Mesenchymal stem cell (in vitro differentiated cells and primary cell): ENCODE data around the gene SLC34A2.

Experiments
- DNase-seq: peaks from one replicate; pipeline ENCODE4 v3.0.0-alpha.2; 2013
- H2AFZ ChIP-seq: one replicate; pipeline ENCODE4 v1.6.1; 2013; ENCODE audit warnings: low read depth, mild to moderate bottlenecking, control low read depth, inconsistent platforms, low read length, moderate library complexity
- H2AK5ac ChIP-seq: 2 replicates; pipeline ENCODE4 v1.6.1; 2013; ENCODE audit warnings: low read length, moderate library complexity, mild to moderate bottlenecking, inconsistent platforms; ENCODE audit not compliant: severe bottlenecking
- H2BK120ac ChIP-seq: one replicate; pipeline ENCODE4 v1.6.1; 2013; ENCODE audit warnings: low read depth, mild to moderate bottlenecking, inconsistent platforms, low read length, moderate library complexity
- H2BK12ac ChIP-seq, 2 experiments: one replicate each; pipeline ENCODE4 v1.6.1; 2013; ENCODE audit warnings: inconsistent platforms in 2 of 2, low read length in 2 of 2, mild to moderate bottlenecking in 2 of 2, moderate library complexity in 2 of 2, control low read depth in 1 of 2
- H2BK15ac ChIP-seq: one replicate; pipeline ENCODE4 v1.6.1; 2013; ENCODE audit warnings: mild to moderate bottlenecking, low read depth, inconsistent platforms; ENCODE audit not compliant: poor library complexity, severe bottlenecking
- H2BK5ac ChIP-seq: 2 replicates; pipeline ENCODE4 v1.6.1; 2013; ENCODE audit warnings: low read depth, mild to moderate bottlenecking, low read length, control low read depth, inconsistent platforms; ENCODE audit not compliant: poor library complexity, severe bottlenecking
- H3K14ac ChIP-seq, 2 experiments: one replicate each; pipeline ENCODE4 v1.6.1; 2013; ENCODE audit warnings: inconsistent platforms in 2 of 2, low read length in 2 of 2, control low read depth in 1 of 2, mild to moderate bottlenecking in 1 of 2, moderate library complexity in 1 of 2
- H3K18ac ChIP-seq, 2 experiments: one replicate each; pipeline ENCODE4 v1.6.1; 2013; ENCODE audit warnings: inconsistent platforms in 2 of 2, low read length in 2 of 2, control low read depth in 1 of 2, low read depth in 1 of 2, mild to moderate bottlenecking in 1 of 2
- H3K23ac ChIP-seq, 2 experiments: one replicate each; pipeline ENCODE4 v1.6.1; 2013; ENCODE audit warnings: inconsistent platforms in 2 of 2, low read length in 2 of 2, mild to moderate bottlenecking in 2 of 2, moderate library complexity in 2 of 2, control low read depth in 1 of 2
- H3K27ac ChIP-seq: 2 replicates; pipeline ENCODE4 v1.5.1; 2013; ENCODE audit warnings: mild to moderate bottlenecking, moderate library complexity, low read length, control low read depth, inconsistent platforms; ENCODE audit not compliant: poor library complexity, severe bottlenecking
- H3K27me3 ChIP-seq, 2 experiments: 2 replicates each; pipeline versions ENCODE4 v1.6.1 to v1.7.0; 2013; ENCODE audit warnings: low read length in 2 of 2, mild to moderate bottlenecking in 2 of 2, moderate library complexity in 2 of 2, control low read depth in 1 of 2, inconsistent platforms in 1 of 2; ENCODE audit not compliant: control insufficient read depth in 1 of 2, insufficient read depth in 1 of 2
- H3K36me3 ChIP-seq, 2 experiments: 2 replicates each; pipeline versions ENCODE4 v1.6.1 to v1.7.0; 2013; ENCODE audit warnings: low read length in 2 of 2, control low read depth in 1 of 2, inconsistent platforms in 1 of 2, low read depth in 1 of 2, mild to moderate bottlenecking in 1 of 2; ENCODE audit not compliant: insufficient read depth in 2 of 2, control insufficient read depth in 1 of 2
- H3K4ac ChIP-seq, 2 experiments: one replicate each; pipeline ENCODE4 v1.6.1; 2013; ENCODE audit warnings: inconsistent platforms in 2 of 2, low read length in 2 of 2, mild to moderate bottlenecking in 2 of 2, moderate library complexity in 2 of 2, control low read depth in 1 of 2, low read depth in 1 of 2
- H3K4me1 ChIP-seq: 2 replicates; pipeline ENCODE4 v1.6.1; 2013; ENCODE audit warnings: low read depth, low read length, control low read depth; ENCODE audit not compliant: control insufficient read depth, insufficient read depth
- H3K4me2 ChIP-seq: 2 replicates; pipeline ENCODE4 v1.6.1; 2013; ENCODE audit warnings: low read length, mild to moderate bottlenecking, inconsistent platforms; ENCODE audit not compliant: poor library complexity, severe bottlenecking
- H3K4me3 ChIP-seq, 2 experiments: 2 replicates each; pipeline versions ENCODE4 v1.5.1 to v1.7.0; 2013; ENCODE audit warnings: low read length in 2 of 2, mild to moderate bottlenecking in 2 of 2, control low read depth in 1 of 2, low read depth in 1 of 2; ENCODE audit not compliant: insufficient read depth in 1 of 2
- H3K79me1 ChIP-seq: replicated peaks from 2 replicates; pipeline ENCODE4 v1.6.1; 2013; ENCODE audit warnings: mild to moderate bottlenecking, control low read depth, low read length, inconsistent platforms; ENCODE audit not compliant: poor library complexity, severe bottlenecking
- H3K9ac ChIP-seq: 2 replicates; pipeline ENCODE4 v1.7.0; 2013; ENCODE audit warnings: mild to moderate bottlenecking, low read length, moderate library complexity
- H3K9me3 ChIP-seq: 2 replicates; pipeline ENCODE4 v1.7.0; 2013; ENCODE audit warnings: mild to moderate bottlenecking, low read length; ENCODE audit not compliant: control insufficient read depth
- H4K8ac ChIP-seq: one replicate; pipeline ENCODE4 v1.6.1; 2013; ENCODE audit warnings: inconsistent platforms, mild to moderate bottlenecking, low read length, moderate library complexity
- H4K91ac ChIP-seq: one replicate; pipeline ENCODE4 v1.6.1; 2013; ENCODE audit warnings: mild to moderate bottlenecking, low read length, inconsistent platforms
- WGBS: methylation state at CpG from one replicate; pipeline ENCODE4 v1.1.7; 2013; ENCODE audit warnings: mixed read lengths; 5-methylcytosine and 5-hydroxymethylcytosine counted together

Gene SLC34A2

GRCh38 chr4:25666031-25666630, 10.5 kb downstream of the SLC34A2 start:
- no peak overlapping the region for H3K14ac ChIP-seq
- no peak overlapping the region for H2BK120ac ChIP-seq
- no peak overlapping the region for H3K4me2 ChIP-seq
- H4K91ac ChIP-seq = no peak overlapping the region
- H3K79me1 ChIP-seq = no peaks in the 10 kb centered on the region
- H3K4me3 ChIP-seq = no peak overlapping the region
- H3K36me3 ChIP-seq = no peaks in the 10 kb centered on the region
- H2AK5ac ChIP-seq = no peak overlapping the region
- DNase-seq = no peak
- H3K18ac ChIP-seq = no peak overlapping the region
- H3K27ac ChIP-seq = no peak overlapping the region
- no peak overlapping the region for H3K4ac ChIP-seq
- H2BK5ac ChIP-seq = no peak overlapping the region
- no peak overlapping the region for H2AFZ ChIP-seq
- no peaks in the 10 kb centered on the region for H3K4me1 ChIP-seq
- H3K27me3 ChIP-seq = peaks cover 43 to 49% of the 10 kb centered on the region in 2 experiments
- H2BK15ac ChIP-seq = no peak overlapping the region
- no peaks in the 10 kb centered on the region for H3K9me3 ChIP-seq
- WGBS = 83% methylated on average over 9 of the region's 9 CpGs
- H4K8ac ChIP-seq = no peak overlapping the region
- no peak overlapping the region for H2BK12ac ChIP-seq
- H3K9ac ChIP-seq = no peak overlapping the region
- no peak overlapping the region for H3K23ac ChIP-seq

DNA sequence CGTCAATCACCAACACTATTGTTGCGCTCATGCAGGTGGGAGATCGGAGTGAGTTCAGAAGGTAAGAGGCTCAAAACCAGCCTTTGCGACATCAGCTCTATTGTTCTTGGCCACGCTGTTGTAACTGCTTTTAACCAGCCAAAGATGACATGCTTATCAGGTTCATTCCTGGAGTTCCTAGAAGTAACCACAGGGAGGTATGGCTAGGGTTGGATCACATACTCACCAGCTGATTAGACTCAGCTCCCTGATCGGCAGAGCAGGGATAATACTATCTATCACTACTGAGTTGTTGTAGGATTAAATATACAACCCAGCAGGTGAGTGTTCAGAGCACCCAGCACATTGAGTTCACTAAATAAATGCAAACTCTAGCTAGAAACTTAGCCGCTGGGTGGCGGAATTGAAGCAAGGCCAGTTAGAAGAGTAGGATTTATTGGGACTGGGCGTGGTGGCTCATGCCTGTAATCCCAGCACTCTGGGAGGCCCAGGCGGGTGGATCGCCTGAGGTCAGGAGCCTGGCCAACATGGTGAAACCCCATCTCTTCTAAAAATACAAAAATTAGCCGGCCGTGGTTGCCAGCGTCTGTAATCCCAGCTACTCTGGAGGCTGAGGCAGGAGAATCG, 12.4 kb downstream of the SLC34A2 start:
- Histone ChIP-seq H2BK12ac (no peak overlapping the region), H3K27me3 (peaks cover 39 to 48% of the 10 kb centered on the region in 2 experiments), H3K79me1 (no peaks in the 10 kb centered on the region), H3K4me2 (no peak overlapping the region), H3K9ac (no peak overlapping the region), H3K4me3 (no peak overlapping the region), H3K23ac (no peak overlapping the region), H3K27ac (no peak overlapping the region), H2AK5ac (no peak overlapping the region), H3K4ac (no peak overlapping the region), H2BK15ac (no peak overlapping the region), H4K8ac (no peak overlapping the region), H2AFZ (no peak overlapping the region), H3K9me3 (no peaks in the 10 kb centered on the region), H2BK5ac (no peak overlapping the region), H3K14ac (no peak overlapping the region), H4K91ac (no peak overlapping the region), H3K18ac (no peak overlapping the region), H3K4me1 (no peaks in the 10 kb centered on the region), H3K36me3 (no peaks in the 10 kb centered on the region), H2BK120ac (no peak overlapping the region)
- DNase-seq = no peak
- WGBS = 70% methylated on average over 14 of the region's 15 CpGs

DNA sequence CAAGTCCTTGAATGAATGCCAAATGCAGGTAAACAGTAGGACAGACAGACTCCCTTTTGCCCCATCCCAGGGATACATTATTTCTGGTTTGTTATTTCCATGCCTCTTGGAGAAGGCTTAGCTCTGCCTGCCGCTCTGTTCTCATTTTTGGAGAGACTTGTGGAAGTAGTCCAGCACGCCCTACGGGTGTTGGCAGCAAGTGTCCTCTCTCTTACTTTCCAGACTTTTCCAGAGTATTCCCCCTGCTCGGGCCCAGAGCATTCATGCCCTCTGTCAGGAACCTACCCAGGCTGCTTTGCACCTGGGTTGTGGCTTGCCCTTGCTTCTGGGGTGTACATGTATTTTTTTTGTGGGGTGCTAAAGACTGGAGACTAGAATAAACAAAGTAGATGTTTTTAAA, 15.3 kb downstream of the SLC34A2 start:
- Histone ChIP-seq H3K27ac (no peak overlapping the region), H3K4ac (no peak overlapping the region), H3K23ac (no peak overlapping the region), H2BK15ac (no peak overlapping the region), H4K8ac (no peak overlapping the region), H3K27me3 (peaks cover 15 to 24% of the 10 kb centered on the region in 2 experiments), H3K4me3 (no peak overlapping the region), H3K9ac (no peak overlapping the region), H3K36me3 (no peaks in the 10 kb centered on the region), H2AK5ac (no peak overlapping the region), H4K91ac (no peak overlapping the region), H2AFZ (no peak overlapping the region), H3K4me2 (no peak overlapping the region), H2BK120ac (no peak overlapping the region), H3K14ac (no peak overlapping the region), H2BK5ac (no peak overlapping the region), H2BK12ac (no peak overlapping the region), H3K4me1 (no peaks in the 10 kb centered on the region), H3K9me3 (no peaks in the 10 kb centered on the region), H3K79me1 (no peaks in the 10 kb centered on the region), H3K18ac (no peak overlapping the region)
- 74% methylated on average over 4 of the region's 4 CpGs for WGBS
- DNase-seq = no peak

GRCh38 chr4:25672756-25673155, 17.1 kb downstream of the SLC34A2 start:
- DNase-seq = no peak

More at GRCh38 chr4:25672756-25673155, 17.1 kb downstream of the SLC34A2 start:
- H3K4me2 ChIP-seq = no peak overlapping the region
- no peak overlapping the region for H3K23ac ChIP-seq
- H2AFZ ChIP-seq = no peak overlapping the region
- no peak overlapping the region for H3K4ac ChIP-seq
- H3K79me1 ChIP-seq = no peaks in the 10 kb centered on the region
- no peak overlapping the region for H4K91ac ChIP-seq
- no peak overlapping the region for H2AK5ac ChIP-seq
- H2BK12ac ChIP-seq = no peak overlapping the region
- no peak overlapping the region for H3K18ac ChIP-seq
- no peak overlapping the region for H3K9ac ChIP-seq
- no peak overlapping the region for H2BK120ac ChIP-seq
- H2BK5ac ChIP-seq = no peak overlapping the region
- peaks cover 15 to 26% of the 10 kb centered on the region in 2 experiments for H3K27me3 ChIP-seq
- WGBS = 83% methylated on average over 5 of the region's 5 CpGs
- H3K27ac ChIP-seq = no peak overlapping the region
- no peak overlapping the region for H2BK15ac ChIP-seq
- no peak overlapping the region for H3K14ac ChIP-seq
- no peaks in the 10 kb centered on the region for H3K4me1 ChIP-seq
- no peaks in the 10 kb centered on the region for H3K36me3 ChIP-seq
- H3K9me3 ChIP-seq = no peaks in the 10 kb centered on the region
- H4K8ac ChIP-seq = no peak overlapping the region
- no peak overlapping the region for H3K4me3 ChIP-seq
